Tibial nerve (tissue), 4 donors: ENCODE measurements around the gene TCF25. TPM values are rescaled to one million over a fixed set of nuclear protein-coding genes. Genes with fewer than 3 reads are reported as not detected.
A peak's percentile ranks its signal among the peaks of the same experiment; 100 is the strongest.

Experiments
- DNase-seq, 2 donors: peaks; one replicate each; pipeline ENCODE4 v3.0.0-alpha.2; 2019; ENCODE audit warnings: low spot score in 2 of 2
- H3K27ac ChIP-seq, 4 donors: fragments of 200-600 bp; sonication (generic) in 3 of 4; one replicate each; pipeline ENCODE4 v1.5.1; 2017 to 2019; ENCODE audit warnings: mild to moderate bottlenecking in 1 of 4
- H3K27me3 ChIP-seq, 2 donors: fragments of 200-600 bp; sonication (generic) in 1 of 2; one replicate each; pipeline versions ENCODE4 v1.5.1 to v1.6.0; 2017 to 2019
- H3K36me3 ChIP-seq, 3 donors: fragments of 200-600 bp; sonication (generic); one replicate each; pipeline ENCODE4 v1.5.1; 2018 to 2019
- H3K4me1 ChIP-seq, 4 donors: fragments of 200-600 bp; sonication (generic) in 3 of 4; one replicate each; pipeline ENCODE4 v1.5.1; 2017 to 2019
- H3K4me3 ChIP-seq, 4 donors: fragments of 200-600 bp; sonication (generic) in 3 of 4; one replicate each; pipeline ENCODE4 v1.5.1; 2017 to 2019; ENCODE audit warnings: mild to moderate bottlenecking in 1 of 4, moderate library complexity in 1 of 4
- H3K9me3 ChIP-seq, 4 donors: fragments of 200-600 bp; sonication (generic) in 3 of 4; one replicate each; pipeline ENCODE4 v1.5.1; 2017 to 2019
- EP300 ChIP-seq, 2 donors: sonication (generic); formaldehyde crosslinking; IDR thresholded peaks; one replicate each; pipeline ENCODE4 v1.6.1; 2017; ENCODE audit warnings: antibody characterized with exemption in 2 of 2, mild to moderate bottlenecking in 1 of 2
- POLR2A ChIP-seq, 2 donors: fragments of 450-650 bp; IDR thresholded peaks; one replicate each; pipeline ENCODE4 v1.6.1; 2017; ENCODE audit warnings: antibody characterized with exemption in 2 of 2, mild to moderate bottlenecking in 2 of 2, moderate library complexity in 2 of 2
- WGBS, 2 donors: methylation state at CpG; one replicate each; pipeline ENCODE4 v1.1.5; 2018; 5-methylcytosine and 5-hydroxymethylcytosine counted together
- total RNA-seq, 4 donors: library from RNA; depleted of rRNA; stranded (reverse); fragments of >200 nt; gene quantifications; one replicate each; pipeline ENCODE4 v1.1.0, GENCODE V29; 2016
- TF ChIP-seq, protein P1 (sequence below), 5 experiments: fragments of 200-600 bp in 3 of 5; fragments of 450-650 bp in 2 of 5; sonication (generic) in 3 of 5; IDR thresholded peaks; one replicate each; pipeline ENCODE4 v1.5.1; 2016 to 2019; ENCODE audit warnings: antibody characterized with exemption in 5 of 5, mild to moderate bottlenecking in 3 of 5, moderate library complexity in 2 of 5

TCF25 gene
- total RNA-seq, 4 donors from 2014 or later = 181 to 350 (median 290) TPM

DNA sequence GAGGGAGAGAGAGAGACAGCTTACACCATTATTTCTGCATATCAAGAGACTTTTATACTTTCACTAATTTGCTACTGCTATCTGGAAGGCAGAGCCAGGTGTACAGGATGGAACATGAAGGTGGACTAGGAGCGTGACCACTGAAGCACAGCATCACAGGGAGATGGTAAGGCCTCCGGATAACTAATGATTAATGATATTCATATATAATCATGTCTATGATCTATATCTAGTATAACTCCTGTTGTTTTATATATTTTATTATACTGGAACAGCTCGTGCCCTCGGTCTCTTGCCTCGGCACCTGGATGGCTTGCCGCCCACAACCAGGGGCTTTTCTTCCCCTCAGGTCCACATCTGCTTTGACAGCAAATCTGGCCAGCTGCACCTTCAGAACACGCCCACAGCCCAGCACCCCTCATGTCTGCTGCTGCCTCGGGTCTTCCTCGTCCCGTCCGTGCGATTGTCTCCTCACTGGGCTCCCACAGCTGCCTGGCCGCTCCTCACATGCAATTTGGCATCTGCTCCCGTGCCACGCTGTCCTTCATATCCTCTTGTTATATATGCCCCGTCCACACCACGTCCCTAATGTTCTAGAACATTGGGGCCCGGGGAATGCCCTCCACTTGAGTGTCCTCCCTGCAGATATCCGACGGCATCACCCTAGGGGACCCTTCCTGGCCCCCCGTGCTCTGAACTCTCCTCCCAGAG, 64.9 kb downstream of the TCF25 start:
- no peaks in the 10 kb centered on the region for H3K9me3 ChIP-seq
- DNase-seq = no peak
- H3K27me3 ChIP-seq = no peaks in the 10 kb centered on the region
- TF ChIP-seq POLR2A (IDR thresholded peaks at IDR 0.05) (no peak), EP300 (IDR thresholded peaks at IDR 0.05) (no peak)
- TF ChIP-seq, protein P1, sequence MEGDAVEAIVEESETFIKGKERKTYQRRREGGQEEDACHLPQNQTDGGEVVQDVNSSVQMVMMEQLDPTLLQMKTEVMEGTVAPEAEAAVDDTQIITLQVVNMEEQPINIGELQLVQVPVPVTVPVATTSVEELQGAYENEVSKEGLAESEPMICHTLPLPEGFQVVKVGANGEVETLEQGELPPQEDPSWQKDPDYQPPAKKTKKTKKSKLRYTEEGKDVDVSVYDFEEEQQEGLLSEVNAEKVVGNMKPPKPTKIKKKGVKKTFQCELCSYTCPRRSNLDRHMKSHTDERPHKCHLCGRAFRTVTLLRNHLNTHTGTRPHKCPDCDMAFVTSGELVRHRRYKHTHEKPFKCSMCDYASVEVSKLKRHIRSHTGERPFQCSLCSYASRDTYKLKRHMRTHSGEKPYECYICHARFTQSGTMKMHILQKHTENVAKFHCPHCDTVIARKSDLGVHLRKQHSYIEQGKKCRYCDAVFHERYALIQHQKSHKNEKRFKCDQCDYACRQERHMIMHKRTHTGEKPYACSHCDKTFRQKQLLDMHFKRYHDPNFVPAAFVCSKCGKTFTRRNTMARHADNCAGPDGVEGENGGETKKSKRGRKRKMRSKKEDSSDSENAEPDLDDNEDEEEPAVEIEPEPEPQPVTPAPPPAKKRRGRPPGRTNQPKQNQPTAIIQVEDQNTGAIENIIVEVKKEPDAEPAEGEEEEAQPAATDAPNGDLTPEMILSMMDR (IDR thresholded peaks at IDR 0.05) = no peak
- no peak overlapping the region for H3K27ac ChIP-seq
- H3K36me3 ChIP-seq = peaks cover 0 to 30% (median 0%) of the 10 kb centered on the region in 3 donors
- H3K4me3 ChIP-seq = no peak overlapping the region
- WGBS, 2 donors = 76 to 78% methylated on average over 21 of the region's 21 CpGs
- H3K4me1 ChIP-seq = no peaks in the 10 kb centered on the region

DNA sequence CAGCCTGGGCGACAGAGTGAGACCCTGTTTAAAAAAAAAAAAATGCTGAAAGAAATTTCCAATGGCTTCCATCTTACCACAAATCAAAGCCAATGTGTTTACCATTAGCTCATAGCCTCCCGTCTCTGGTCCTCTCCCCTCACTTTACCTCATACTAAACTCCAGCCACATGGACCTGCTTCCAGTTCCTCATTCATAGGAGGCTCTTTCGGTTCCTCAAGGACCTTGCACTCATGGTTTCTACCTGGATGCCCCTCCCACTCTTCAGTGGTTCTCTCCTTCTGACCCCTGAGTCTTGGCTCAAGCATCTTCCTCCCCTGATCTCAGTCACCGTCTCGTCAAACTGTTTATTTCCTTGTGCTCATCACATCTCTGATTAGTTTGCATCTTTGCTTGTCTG, 71.4 kb downstream of the TCF25 start:
- no peaks in the 10 kb centered on the region for H3K36me3 ChIP-seq
- no peak for DNase-seq
- H3K27me3 ChIP-seq = peaks cover 0 to 10% of the 10 kb centered on the region in 2 donors
- H3K4me1 ChIP-seq = peaks cover 0 to 17% (median 11%) of the 10 kb centered on the region in 4 donors
- WGBS, 2 donors = 70 to 81% methylated on average over 5 of the region's 5 CpGs
- no peak overlapping the region for H3K4me3 ChIP-seq
- no peak overlapping the region for H3K27ac ChIP-seq
- TF ChIP-seq EP300 (IDR thresholded peaks at IDR 0.05) (no peak), POLR2A (IDR thresholded peaks at IDR 0.05) (no peak)
- TF ChIP-seq, protein P1 (IDR thresholded peaks at IDR 0.05) = no peak
- H3K9me3 ChIP-seq = no peaks in the 10 kb centered on the region

DNA sequence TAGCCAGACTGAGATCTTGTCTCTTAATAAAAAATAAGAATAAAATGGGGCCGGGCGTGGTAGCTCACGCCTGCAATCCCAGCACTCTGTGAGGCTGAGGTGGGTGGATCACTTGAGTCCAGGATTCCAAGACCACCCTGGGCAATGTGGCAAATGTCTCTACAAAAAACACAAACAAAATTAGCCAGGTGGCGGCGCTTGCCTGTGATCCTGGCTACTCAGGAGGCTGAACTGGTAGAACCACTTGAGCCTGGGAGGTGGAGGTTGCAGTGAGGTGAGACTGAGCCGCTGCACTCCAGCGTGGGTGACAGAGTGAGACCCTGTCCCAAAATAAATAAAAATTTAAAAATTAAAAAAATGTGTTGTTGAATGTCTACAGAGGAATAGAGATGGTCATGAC, 72.3 kb downstream of the TCF25 start:
- Histone ChIP-seq H3K4me1 (peaks cover 0 to 22% (median 12%) of the 10 kb centered on the region in 4 donors), H3K9me3 (no peaks in the 10 kb centered on the region), H3K4me3 (no peak overlapping the region), H3K27ac (no peak overlapping the region), H3K36me3 (no peaks in the 10 kb centered on the region), H3K27me3 (peaks cover 0 to 10% of the 10 kb centered on the region in 2 donors)
- no peak for DNase-seq
- TF ChIP-seq, protein P1 (IDR thresholded peaks at IDR 0.05) = no peak
- TF ChIP-seq POLR2A (IDR thresholded peaks at IDR 0.05) = no peak
- WGBS, 2 donors = 66 to 71% methylated on average over 7 of the region's 7 CpGs

DNA sequence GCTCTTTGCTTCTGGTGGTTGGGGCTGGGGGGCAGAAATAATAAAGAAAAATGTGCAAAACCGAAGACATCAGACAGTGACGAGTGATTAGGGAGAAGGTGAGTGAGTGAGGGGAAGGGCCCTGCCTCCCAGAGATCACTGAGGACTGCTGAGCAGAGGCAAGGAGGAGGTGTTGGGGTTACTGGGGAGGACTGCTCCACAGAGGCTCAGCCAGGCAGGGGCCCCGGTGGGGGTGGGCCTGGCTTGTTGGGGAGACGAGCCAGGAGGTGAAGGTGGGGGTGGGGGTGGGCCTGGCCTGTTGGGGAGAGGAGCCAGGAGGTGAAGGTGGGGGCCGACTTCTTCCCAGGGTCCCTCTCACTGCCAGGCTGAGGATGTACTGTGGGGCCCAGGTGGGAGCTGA, 73.1 kb downstream of the TCF25 start:
- peaks cover 0 to 6% (median 0%) of the 10 kb centered on the region in 3 donors for H3K36me3 ChIP-seq
- H3K4me1 ChIP-seq = peaks cover 0 to 22% (median 12%) of the 10 kb centered on the region in 4 donors
- WGBS, 2 donors = 66 to 72% methylated on average over 5 of the region's 5 CpGs
- H3K9me3 ChIP-seq = no peaks in the 10 kb centered on the region
- peaks cover 0 to 10% of the 10 kb centered on the region in 2 donors for H3K27me3 ChIP-seq
- TF ChIP-seq POLR2A (IDR thresholded peaks at IDR 0.05) (no peak), EP300 (IDR thresholded peaks at IDR 0.05) (no peak)
- TF ChIP-seq, protein P1 (IDR thresholded peaks at IDR 0.05) = no peak
- H3K27ac ChIP-seq = no peak overlapping the region
- DNase-seq = no peak
- no peak overlapping the region for H3K4me3 ChIP-seq

DNA sequence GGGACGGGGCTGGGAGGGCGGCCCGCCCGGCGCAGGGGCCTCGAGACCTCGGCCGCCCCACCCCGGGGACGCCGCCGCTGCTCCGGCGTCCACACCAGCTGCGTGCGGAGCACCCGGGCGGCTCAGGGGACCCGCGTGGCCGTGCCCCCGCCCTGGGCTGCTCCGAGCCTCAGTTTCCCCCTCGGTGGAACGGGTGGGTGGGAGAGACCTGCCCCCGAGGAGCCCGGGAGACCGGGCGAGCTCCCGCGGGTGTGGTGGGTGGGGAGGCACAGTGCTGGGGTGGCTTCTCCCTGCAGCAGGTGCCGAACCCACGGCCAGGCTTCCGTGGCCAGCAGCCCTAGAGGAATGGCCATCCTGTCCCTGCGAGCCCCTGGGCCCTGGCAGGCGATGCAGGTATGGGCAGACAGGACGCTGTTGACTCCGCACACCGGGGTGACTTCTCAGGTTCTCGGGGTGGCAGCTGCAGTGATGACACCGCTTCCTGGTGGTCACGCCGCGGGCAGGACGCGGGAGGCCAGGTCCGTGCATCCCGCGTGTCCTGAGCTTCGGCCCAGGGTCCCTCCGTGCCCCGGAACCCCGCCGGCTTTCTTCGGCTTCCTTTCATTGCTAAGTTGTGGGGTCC, 75.8 kb downstream of the TCF25 start:
- H3K4me3 ChIP-seq = peak overlapping the region; percentile 37 to 76 (median 56)
- no peaks in the 10 kb centered on the region for H3K9me3 ChIP-seq
- peak overlapping the region in 3 of 4 donors; percentile 60 to 79 (median 62) for H3K27ac ChIP-seq
- H3K27me3 ChIP-seq = peaks cover 0 to 10% of the 10 kb centered on the region in 2 donors
- TF ChIP-seq, protein P1 (IDR thresholded peaks at IDR 0.05) = no peak
- TF ChIP-seq EP300 (IDR thresholded peaks at IDR 0.05) (no peak), POLR2A (IDR thresholded peaks at IDR 0.05) (no peak)
- no peak for DNase-seq
- peaks cover 0 to 22% (median 12%) of the 10 kb centered on the region in 4 donors for H3K4me1 ChIP-seq
- peaks cover 0 to 14% (median 0%) of the 10 kb centered on the region in 3 donors for H3K36me3 ChIP-seq
- WGBS, 2 donors = 18 to 51% methylated on average over 25 to 27 of the region's 55 CpGs
